A673 (cell line): Measurements from ENCODE around the gene FANCD2OS. TPM values are rescaled to one million over a fixed set of nuclear protein-coding genes. Genes with fewer than 3 reads are reported as not detected.

Experiments used
- BruUV-seq: library from RNA; stranded (reverse); fragments of 400-500 nt; replicated peaks from 2 replicates; lab custom pipeline; 2021; lab: Mats Ljungman, UMichigan
- CTCF ChIA-PET: fragments of 300-600 bp; sonication (Branson Sonifier 250); formaldehyde crosslinking; loops from one replicate; lab custom pipeline; 2022; ENCODE audit warnings: antibody characterized with exemption; lab: Charles Lee
- POLR2A ChIA-PET: fragments of 300-600 bp; sonication (Branson Sonifier 250); formaldehyde crosslinking; loops from one replicate; lab custom pipeline; 2022; ENCODE audit warnings: antibody characterized with exemption; ENCODE audit not compliant: low non-redundant PET; lab: Charles Lee
- DNase-seq: peaks from one replicate; pipeline ENCODE4 v3.0.0-alpha.2; 2015; ENCODE audit warnings: low spot score
- H3K27ac ChIP-seq: fragments of 200-600 bp; sonication (generic); 2 replicates; pipeline ENCODE4 v1.5.1; 2016; ENCODE audit warnings: mixed run types, low read depth, mild to moderate bottlenecking, mixed read lengths, antibody characterized with exemption, low read length; ENCODE audit not compliant: poor library complexity, severe bottlenecking
- H3K27me3 ChIP-seq: fragments of 200-600 bp; sonication (generic); replicated peaks from 2 replicates; pipeline ENCODE4 v1.6.1; 2017; ENCODE audit warnings: mixed run types, low read depth, mild to moderate bottlenecking, mixed read lengths, antibody characterized with exemption, low read length; ENCODE audit not compliant: insufficient read depth, poor library complexity
- H3K36me3 ChIP-seq: fragments of 200-600 bp; sonication (generic); 2 replicates; pipeline ENCODE4 v1.6.1; 2016; ENCODE audit warnings: mixed run types, mild to moderate bottlenecking, mixed read lengths, antibody characterized with exemption, low read length; ENCODE audit not compliant: insufficient read depth, poor library complexity, severe bottlenecking
- H3K4me1 ChIP-seq: fragments of 200-600 bp; sonication (generic); 2 replicates; pipeline ENCODE4 v1.6.1; 2017; ENCODE audit warnings: mixed run types, mild to moderate bottlenecking, mixed read lengths, antibody characterized with exemption, low read length; ENCODE audit not compliant: insufficient read depth, poor library complexity, severe bottlenecking
- H3K4me3 ChIP-seq: fragments of 200-600 bp; sonication (generic); 2 replicates; pipeline ENCODE4 v1.5.1; 2016; ENCODE audit warnings: low read depth, mixed run types, mild to moderate bottlenecking, mixed read lengths, low read length; ENCODE audit not compliant: poor library complexity, severe bottlenecking
- H3K9me3 ChIP-seq: fragments of 200-600 bp; sonication (generic); 2 replicates; pipeline ENCODE4 v1.6.1; 2016; ENCODE audit warnings: mixed run types, low read depth, mild to moderate bottlenecking, mixed read lengths, antibody characterized with exemption, low read length; ENCODE audit not compliant: poor library complexity, severe bottlenecking
- CTCF ChIP-seq: fragments of 300-800, 200-600 bp; sonication (generic); conservative IDR thresholded peaks from 2 replicates; pipeline ENCODE4 v1.5.1; 2017; ENCODE audit warnings: low read depth, mild to moderate bottlenecking, antibody characterized with exemption, low read length, moderate library complexity, mixed read lengths
- EZH2 ChIP-seq: fragments of 200-600 bp; sonication (generic); IDR thresholded peaks from 2 replicates; pipeline ENCODE4 v1.6.1; 2017; ENCODE audit warnings: borderline replicate concordance, low read depth, mild to moderate bottlenecking, mixed read lengths, antibody characterized with exemption, low read length; ENCODE audit not compliant: poor library complexity, severe bottlenecking
- intact Hi-C: fragments of 100-400 bp; cut with micrococcal nuclease; formaldehyde crosslinking; loops from one replicate; pipeline ENCODE4 v1.10.0; 2022; ENCODE audit not compliant: unreplicated experiment
- total RNA-seq: library from RNA; stranded (reverse); gene quantifications from 2 replicates; pipeline ENCODE4 v1.2.3, GENCODE V29; 2021

Gene FANCD2OS
- total RNA-seq, 1 experiment from 2014 or later, result not detected

- intact Hi-C loops, result no loop called here
- peaks cover 55% of the 10 kb centered on the region for H3K36me3 ChIP-seq
- no peak for DNase-seq
- CTCF ChIA-PET, result no interaction called here
- H3K9me3 ChIP-seq, result no peaks in the 10 kb centered on the region
- no TSS peak for BruUV-seq
- H3K4me3 ChIP-seq, result no peak overlapping the region
- POLR2A ChIA-PET, result no interaction called here
- TF ChIP-seq CTCF, result no peak
- TF ChIP-seq EZH2, result no peak
- H3K4me1 ChIP-seq, result no peaks in the 10 kb centered on the region
- H3K27ac ChIP-seq, result no peak overlapping the region
- no peaks in the 10 kb centered on the region for H3K27me3 ChIP-seq
Observed at GRCh38 chr3:10149226-10149625, 41.2 kb upstream of the FANCD2OS start.

GRCh38 chr3:10145685-10146084, 37.6 kb upstream of the FANCD2OS start:
- TF ChIP-seq CTCF, result no peak
- Histone ChIP-seq H3K4me3 (no peak overlapping the region), H3K4me1 (peaks cover 8% of the 10 kb centered on the region), H3K9me3 (no peaks in the 10 kb centered on the region), H3K36me3 (peaks cover 31% of the 10 kb centered on the region), H3K27me3 (no peaks in the 10 kb centered on the region), H3K27ac (no peak overlapping the region)
- BruUV-seq, result no TSS peak
- intact Hi-C loops, result no loop called here
- POLR2A ChIA-PET, result no interaction called here
- CTCF ChIA-PET, result no interaction called here
- no peak for DNase-seq

- H3K36me3 ChIP-seq, result peaks cover 16% of the 10 kb centered on the region
- H3K9me3 ChIP-seq, result no peaks in the 10 kb centered on the region
- no peak for DNase-seq
- no peak for TF ChIP-seq CTCF
- TF ChIP-seq EZH2, result no peak
- H3K4me3 ChIP-seq, result peak overlapping the region; percentile 78
- intact Hi-C loops, result no loop called here
- peaks cover 8% of the 10 kb centered on the region for H3K4me1 ChIP-seq
- no peak overlapping the region for H3K27ac ChIP-seq
- POLR2A ChIA-PET, result no interaction called here
- CTCF ChIA-PET, result interaction anchor here (1.0 kb wide), 1 partner anchor 17 kb away, joined by 8 read pairs; no protein-coding TSS in a partner anchor
- no TSS peak for BruUV-seq
- H3K27me3 ChIP-seq, result no peaks in the 10 kb centered on the region
Observed at GRCh38 chr3:10142707-10143560, 34.9 kb upstream of the FANCD2OS start.
